Pulmonary artery endothelial cell (primary cell): ENCODE results near the gene METTL16. TPM values are rescaled to one million over a fixed set of nuclear protein-coding genes. Genes with fewer than 3 reads are reported as not detected.

Experiments
- DNase-seq: peaks from one replicate; pipeline ENCODE4 v3.0.0-alpha.2; 2011; ENCODE audit warnings: low read depth, low spot score
- total RNA-seq: library from RNA; depleted of rRNA; stranded (reverse); fragments of >200 nt; gene quantifications from 2 replicates; pipeline ENCODE4 v1.2.3, GENCODE V29; 2014

METTL16 gene
- total RNA-seq, 1 donor from 2014 or later, result 12.7 TPM

DNA sequence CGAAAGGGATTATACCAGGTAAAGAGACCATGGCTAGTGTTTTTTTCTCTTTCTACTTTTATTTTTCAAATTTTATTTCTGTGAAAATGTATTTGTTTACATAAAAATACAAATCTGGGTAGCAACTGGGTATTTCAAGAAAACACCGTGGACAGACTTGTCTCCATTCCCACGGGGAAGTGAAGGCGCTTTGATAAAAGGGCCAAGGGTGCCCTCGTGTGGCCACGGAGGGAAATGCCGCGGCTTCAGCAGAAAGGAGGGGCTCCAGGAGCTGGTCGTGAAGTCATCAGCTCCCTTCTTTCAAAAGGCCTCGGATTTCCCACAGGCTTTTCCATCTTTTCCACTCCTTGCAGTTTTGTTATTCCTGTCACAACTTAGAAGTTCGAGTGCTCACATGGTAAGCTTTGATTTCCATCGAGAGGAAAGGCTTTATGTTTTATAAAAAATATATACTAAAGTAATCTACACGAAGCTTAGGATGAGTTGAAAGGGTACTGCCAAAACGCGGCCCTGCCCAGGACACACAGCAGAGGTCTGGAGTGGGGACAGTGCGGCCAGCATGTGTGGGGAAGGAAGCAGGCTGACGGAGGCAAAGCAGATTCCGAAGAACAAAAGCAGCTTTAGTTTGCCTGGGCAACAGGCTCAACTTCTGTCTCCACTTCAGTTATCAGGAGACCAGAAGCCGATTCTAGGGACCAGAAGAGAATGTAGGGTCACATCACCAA lies 95.5 kb downstream of the METTL16 start:
- peak; percentile 57 for DNase-seq

GRCh38 chr17:2415081-2415480 lies 96.6 kb downstream of the METTL16 start:
- no peak for DNase-seq

DNA sequence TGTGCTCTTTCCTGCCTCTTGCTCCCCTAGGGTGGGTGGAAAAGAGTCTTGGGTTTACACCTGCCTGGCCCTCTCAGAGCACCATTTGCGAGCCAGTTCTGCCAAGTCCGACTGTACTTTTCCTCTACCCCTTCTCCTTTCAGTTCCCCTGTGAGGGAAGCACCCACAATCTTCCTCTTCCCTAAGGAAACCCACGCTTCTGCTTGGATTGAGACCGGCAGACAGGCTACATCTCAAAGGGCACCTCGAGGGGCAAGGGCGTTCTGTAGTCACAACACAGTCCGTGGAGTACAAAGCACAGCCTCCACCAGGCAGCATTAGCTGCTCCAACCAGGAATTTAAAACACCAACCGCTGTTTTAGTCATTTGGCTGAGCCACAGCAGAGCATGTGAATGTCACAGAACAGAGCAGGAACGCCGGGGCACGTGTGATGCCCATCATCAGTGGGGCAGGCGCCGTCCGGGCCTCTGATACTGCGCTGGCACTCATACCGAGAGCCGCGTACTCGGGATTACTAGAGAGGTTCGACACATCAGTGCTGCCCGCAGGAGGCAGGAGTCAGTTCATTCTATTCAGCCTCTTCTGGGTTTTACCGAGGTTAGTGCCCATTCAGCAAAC lies 97.1 kb downstream of the METTL16 start:
- no peak for DNase-seq

DNA sequence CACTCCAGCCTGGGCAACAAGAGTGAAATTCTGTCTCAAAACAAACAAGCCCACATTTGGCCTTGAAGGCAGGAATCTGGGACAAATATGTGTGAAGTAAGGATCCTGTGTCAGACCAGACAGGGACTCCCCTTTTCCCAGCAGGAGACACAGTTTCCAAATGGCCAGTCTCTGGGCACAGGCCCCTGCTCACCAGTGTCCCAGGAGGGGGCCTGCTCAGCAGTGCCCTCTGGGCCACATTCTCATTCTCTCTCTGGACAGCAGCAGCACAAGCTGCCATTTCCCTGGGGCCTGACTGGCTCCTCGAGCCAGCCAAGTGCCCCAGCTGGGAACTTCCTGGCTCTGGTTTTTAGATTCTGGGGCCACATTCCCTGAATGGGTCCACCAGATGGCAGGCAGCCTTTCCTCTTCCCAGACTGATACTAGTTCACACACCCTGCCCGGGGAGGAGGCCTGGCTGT lies 99.1 kb downstream of the METTL16 start:
- DNase-seq, result no peak

DNA sequence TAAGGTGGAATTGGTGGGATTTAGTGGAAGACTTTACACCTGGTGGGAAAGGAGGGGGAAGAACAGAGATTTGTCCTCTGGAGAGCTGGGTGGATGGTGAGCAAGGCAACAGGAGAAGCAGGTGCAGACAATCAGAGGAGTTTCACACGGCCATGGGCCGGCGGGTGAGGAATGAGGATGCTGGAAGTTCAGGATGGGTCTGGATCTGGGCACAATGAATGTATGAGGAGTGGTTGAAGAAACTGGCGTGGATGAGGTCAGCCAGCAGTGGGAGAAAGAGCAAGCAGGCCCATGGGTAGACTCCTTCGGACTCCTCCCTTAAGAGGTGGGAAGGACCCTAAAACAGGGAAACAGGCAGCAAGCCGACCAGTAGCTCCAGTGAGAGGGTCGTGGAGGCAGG lies 100.7 kb downstream of the METTL16 start:
- no peak for DNase-seq

DNA sequence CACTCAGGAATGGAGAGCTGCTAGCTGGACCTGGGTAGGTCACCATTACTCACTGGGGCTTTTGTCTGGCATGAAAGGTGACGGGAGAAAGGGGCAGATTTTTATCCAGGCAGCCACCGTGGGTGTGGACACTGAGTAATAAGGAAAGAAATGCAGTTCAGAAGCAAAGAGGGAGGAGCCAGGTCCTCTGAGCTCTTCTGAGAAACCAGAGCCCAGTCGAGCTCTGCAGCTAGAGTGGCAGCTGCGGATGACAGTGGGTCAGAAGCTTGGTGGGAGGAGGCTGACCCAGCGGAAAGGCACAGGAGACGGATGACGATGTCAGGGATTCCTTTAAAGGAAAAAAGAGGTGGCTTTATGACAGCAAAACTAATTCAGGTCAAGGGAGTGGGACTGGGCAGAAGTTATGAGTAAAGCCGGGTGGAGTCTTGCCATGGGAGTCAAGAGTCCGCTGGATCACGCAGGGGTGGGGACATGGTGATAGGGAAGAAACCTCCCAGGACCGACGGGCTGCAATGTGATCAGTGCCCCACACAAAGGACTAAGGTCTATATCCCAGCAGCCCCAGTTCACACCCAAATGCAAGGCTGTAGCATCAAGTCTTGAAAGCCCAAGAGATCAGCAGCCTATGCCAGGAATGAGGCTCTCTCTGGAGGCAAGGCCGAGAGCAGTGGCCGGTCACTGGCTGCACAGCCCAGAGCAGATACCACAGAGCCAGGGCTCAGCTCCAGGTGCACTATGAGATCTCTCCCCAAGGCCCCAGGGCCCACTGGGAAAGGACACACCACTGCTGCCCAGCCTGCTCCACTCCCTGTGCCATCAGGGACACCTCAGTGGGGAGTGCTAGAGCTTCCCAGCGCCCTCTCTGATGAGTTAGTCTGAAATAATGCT lies 104.5 kb downstream of the METTL16 start:
- DNase-seq, result no peak

- DNase-seq, result no peak
Observed at GRCh38 chr17:2406271-2406902, 105.3 kb downstream of the METTL16 start.

DNA sequence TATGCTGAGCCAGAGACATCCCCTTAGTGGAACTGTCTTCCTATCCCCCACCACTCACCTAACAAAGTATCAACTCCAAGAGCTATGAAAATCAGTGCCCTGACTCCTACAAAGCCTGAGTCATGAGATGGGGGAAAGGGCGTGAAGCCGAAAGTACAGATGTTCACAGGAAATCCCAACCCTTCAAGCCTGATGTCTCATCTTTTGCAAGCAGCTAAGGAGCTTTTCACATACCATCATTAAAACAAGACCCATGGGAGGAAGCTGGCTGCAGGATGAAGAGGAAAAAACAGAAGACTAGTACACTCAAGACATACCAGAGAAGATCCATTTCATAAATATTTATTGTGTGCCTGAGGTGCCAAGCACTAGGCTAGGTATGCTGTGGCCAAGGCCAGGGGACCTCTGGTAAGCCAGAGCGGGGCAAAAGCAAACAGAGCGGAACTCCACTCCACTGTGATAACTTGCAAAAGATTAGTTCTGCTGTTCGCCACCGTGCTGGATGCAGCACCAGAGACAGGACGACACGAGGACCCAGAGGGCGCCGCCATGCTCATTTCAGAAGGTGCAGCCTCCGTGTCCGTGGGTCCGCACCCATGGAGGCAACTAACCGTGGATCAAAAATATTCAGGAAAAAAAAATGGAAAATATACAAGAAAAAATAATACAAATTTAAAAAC lies 106.3 kb downstream of the METTL16 start:
- no peak for DNase-seq

DNA sequence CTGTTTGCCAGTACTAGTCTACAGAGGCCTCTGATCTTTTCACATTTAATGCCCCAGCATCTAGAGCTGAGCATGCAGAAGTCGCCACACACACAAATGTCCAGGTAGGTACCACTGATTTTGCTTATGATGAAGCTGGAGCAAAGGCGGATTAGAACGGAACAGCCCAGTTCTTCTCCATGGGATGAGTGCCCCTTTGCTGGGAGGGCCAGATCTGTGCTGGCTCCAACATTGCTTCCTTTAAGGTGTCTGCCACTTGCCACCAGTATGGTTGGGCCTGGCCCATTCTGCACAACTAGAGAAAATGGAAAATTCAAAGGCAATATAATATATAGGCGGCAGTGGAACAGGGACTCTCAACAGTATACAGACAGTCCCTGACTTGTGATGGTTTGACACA lies 108.6 kb downstream of the METTL16 start:
- DNase-seq, result no peak

GRCh38 chr17:2402544-2402943 lies 109.1 kb downstream of the METTL16 start:
- DNase-seq, result no peak

DNA sequence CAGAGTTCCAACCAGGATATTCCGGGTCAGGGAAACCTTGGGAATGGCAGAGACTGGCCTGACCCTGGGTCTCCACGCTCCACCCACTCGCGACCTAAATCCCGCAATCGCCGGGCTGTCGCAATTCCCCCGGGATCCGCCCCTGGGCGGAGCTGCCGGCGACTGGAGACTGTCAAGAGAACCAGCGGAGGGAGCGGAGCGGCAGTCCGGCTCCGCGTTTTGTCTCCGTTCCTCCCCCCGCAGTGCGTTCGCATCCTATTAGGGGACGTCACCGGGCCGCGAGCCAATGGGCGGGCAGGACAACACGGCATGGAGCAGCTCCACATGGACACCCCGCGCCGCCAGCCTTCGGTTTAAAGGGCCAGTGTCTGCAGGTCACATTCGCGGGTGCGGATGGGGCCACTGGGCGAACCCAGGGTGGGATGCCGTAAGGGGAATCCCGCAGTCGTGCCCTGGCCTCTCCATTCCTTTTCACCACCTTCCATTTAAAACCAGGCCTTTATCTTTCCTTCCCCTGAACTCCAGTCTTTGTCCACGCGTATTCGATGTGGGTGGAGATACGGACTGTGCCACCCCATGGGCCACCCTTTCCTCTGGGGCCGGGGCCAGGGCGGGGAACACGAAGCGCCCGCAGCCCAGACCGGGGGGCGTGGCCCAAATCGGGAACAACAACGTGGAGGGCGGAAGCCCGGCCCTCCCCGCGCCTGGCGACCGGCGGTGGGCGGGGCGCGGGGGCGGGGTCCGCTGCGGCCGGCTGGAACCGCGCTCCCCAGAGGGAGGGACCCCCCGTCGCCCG lies 110.1 kb downstream of the METTL16 start:
- DNase-seq, result peak; percentile 97

DNA sequence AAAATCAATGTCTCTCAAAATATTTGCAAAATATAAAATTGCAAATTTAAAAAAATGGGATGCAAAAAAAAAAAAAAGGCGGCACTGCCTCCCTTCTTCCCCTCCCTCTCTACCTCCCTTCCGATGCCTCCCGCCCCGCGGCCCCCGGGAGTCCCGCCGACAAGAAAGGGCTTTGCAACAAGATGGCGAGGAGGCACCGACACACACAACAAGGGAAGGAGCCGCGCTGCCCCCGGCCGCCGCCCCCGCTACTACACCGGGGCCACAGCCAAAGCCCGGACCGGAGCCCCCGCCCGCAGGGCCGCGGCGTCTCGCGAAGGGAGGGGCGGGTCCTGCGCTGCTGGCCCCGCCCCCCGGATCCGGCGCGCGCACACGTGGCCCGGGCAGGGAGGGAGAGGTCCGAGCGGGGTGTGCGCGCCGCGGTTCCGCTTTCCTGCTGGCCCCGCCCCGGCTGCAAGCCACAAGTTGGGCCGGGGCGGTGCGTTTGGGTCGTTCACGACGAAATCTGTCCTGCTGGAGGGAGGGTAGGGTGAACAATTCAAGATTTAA lies 110.7 kb downstream of the METTL16 start, which contains the start of gene MNT:
Gene MNT (minus strand): TSS at position 184 of the 549 bp plus-strand sequence. CDS start 348 bp downstream, outside the sequence.
- peak; percentile 84 for DNase-seq

DNA sequence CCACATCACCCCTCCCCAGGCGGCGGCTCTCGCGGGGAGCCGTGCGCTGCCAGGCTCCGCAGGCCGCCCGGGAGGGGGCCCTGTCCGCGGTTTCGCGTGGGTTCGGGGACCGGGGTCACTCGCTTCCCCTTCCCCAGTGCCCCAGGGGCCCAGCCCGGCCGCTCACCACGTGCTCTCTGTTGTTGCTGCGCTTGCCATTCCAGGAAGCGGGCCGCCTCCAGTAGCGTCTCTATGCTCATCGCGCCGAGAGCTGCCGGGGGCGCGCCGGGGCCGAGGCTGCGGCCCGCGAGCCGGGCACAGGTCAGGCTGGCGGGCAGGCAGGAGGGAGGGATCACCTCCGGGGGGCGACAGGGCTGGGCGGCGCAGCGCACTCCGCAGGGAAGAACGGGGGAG lies 111.2 kb downstream of the METTL16 start:
- DNase-seq, result no peak

DNA sequence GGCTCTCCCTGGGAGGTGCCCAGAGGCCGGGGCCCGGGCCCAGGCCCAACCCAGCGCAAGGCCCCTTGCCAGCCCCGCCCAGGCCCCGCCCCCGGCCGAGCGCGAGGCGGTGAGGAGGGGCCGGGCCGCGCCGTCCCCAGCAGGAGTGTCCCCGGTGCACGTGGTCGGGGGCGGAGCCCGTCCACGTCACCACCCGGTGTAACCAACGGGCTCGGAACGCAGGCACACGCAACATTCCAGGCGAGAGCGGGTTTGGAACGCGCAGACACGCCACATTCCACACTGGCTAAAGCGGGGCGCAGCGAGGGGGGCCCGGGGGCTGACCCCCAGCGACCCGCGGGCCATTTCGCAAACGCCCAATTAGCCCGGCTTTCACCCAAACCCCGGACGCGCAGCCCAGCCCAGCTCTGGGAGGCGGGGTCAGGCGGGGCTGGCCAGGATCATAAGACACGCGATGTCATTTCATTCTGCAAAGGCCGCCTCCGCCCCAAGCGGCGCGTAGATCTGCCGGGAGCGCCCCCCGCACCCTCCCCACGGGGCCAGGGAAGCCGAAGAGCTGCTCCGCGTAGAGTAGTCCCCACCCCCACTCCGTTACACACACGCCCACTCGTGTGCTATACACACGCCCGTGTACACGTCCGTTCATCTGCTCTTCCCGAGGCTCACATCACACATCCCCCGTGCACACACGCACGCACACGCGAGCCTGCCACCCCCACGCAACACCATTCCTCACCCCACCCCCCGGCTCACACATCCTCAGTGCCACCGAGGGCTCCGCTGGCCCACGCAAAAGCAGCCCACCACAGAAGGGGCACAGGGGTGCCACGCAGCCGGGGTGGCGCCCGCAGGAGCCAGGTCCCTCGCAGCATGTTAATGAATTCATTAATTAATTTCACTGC lies 111.9 kb downstream of the METTL16 start:
- peak; percentile 82 for DNase-seq

- peak; percentile 67 for DNase-seq
Observed at GRCh38 chr17:2398655-2399571, 112.8 kb downstream of the METTL16 start.

DNA sequence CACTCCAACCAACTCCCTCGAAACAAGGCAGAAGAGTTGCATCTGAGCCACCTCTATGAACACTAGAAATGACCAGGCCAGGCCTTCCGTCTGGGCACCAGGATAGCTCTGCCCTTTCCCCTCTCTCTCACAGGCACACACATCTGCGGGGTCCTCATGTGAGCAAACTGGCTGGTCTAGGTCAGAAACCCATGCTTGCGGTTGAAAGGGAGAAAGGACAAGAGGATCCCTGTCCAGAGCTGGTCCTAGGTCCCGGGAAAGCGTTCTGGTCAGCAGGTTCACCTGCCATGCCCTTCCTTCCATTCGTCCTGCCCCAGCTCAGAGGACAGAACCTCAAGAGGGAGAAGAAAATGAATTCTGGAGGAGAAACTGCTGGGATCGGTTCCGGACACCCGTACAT lies 113.5 kb downstream of the METTL16 start:
- DNase-seq, result no peak
